ENCODE data around the gene LRTM2. TPM values are rescaled to one million over a fixed set of nuclear protein-coding genes. Genes with fewer than 3 reads are reported as not detected.
A peak's percentile ranks its signal among the peaks of the same experiment; 100 is the strongest.

Gene LRTM2
- total RNA-seq = not detected
- long read RNA-seq = 0 reads

DNA sequence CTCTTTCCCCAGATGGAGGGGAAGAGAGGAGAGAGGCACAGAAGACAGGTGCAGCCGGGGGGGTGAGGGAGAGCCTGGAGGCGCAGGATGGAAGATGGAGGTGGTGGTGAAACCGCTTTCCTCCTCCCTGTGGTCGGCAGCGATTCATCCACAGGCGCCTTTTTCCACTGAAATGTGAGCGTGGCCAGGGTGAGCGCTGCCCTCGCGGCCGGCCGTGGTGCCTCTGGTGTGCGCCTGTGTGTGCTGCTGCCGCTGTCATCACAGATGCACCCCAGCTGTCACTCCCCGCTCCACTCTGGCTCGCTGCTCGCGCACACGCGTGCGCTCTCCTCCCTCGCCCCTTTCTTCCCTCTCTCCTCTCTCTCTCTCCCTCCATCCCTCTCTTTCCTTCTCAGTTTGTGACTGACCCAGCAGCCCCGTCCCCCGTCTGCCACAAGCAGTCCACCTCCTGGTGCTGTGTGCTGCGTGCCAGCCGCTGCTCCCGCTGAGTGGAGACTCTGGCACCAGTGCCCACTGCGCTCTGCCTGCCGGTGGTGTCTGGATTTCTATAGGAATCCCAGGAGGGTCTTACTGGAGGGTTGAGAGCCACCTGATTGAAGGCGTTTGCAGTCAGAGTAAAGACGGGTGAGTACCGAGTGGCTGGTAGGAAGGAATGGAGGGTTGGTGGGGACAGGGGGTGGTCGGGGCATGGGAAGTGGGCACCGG, at the start of gene LRTM2:
Gene LRTM2, plus strand, starts transcription at position 375 of the 705 bp plus-strand sequence. CDS start 7,584 bp downstream, outside the sequence.
- DNase-seq (ENCODE audit: low spot score) = no peak

DNA sequence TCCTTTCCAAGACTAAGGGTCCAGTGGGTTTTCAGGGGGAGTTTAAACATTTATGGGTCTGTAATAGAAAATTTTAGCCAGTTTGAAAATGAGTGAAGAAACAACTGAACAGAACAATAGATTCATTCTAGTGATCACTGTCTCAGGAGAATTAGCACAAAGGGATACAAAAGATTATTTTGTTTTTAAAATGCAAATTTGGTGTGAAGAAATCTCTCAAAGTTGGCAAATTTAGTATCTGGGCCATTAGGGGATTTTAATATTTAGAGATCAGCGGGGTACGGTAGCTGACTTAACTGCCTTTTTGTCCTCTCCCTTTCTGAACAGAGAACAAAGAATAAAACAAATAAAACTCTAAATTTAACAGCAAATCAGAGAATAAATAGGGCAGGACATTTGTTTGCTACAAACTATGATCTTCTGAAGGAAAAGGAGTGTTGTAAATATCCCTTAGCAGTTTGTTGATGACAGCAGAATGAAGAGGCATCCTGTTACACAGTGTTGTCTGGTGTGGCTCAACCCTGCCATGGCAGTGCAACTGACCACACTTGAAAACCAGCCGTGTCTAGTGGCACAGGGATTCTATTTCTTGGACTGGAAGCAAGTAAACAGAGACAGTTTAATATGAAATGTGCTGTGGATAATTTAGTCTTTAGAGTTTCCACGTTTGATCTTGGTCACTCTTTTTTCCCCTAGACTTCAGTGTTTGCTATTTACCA, 46.3 kb upstream of the LRTM2 start:
- DNase-seq (ENCODE audit: low spot score) = no peak

DNA sequence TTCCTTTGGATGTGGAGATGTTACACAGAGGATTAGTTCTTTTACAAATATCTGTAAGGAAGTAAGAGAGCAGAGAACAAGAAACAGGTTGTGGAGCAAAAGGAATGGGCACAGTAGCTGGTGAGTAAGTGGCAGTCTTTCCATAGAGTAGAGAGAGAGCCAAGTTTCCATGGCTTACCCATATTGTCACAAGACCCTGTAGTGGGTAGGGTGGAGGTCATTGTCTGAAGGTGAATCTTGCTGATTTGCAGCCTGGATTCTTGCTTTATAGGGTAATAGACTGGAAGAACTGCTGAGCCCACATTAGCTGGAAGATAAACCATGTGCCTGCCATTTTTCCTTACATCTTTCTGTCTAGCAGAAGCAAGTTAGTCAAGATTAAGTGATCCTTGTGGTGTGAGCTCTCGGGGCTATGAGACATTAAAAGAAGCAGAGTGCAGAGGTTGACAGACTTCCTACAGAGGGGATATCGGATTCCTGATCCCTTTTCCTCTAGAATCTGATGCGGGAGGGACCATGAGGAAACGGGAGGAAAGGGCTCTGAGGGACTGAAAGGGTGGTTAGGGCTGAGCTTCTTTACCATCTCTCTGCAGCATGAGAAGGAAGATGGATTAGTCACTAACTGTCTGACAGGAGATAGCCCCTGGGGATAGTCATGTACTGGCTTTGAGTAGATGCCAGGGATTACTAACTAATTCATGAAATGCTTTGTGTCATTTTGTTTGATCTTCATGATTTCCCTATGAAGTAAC, 44.0 kb upstream of the LRTM2 start:
- no peak for DNase-seq (ENCODE audit: low spot score)

DNA sequence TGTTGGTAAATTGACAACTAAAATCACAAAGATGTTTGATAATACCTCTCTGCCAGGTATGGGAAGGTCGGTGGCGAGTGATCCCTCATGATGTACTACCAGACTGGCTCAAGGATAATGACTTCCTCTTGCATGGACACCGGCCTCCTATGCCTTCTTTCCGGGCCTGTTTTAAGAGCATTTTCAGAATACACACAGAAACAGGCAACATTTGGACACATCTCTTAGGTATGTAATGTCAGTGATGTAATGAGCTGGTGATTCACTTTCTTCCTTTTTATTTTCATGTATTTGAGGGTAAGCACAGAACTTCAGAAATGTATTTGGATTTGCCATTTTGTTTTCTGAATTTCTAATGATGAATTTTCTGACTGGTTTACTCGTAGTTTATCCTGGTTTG, 42.6 kb upstream of the LRTM2 start:
- DNase-seq (ENCODE audit: low spot score) = no peak

DNA sequence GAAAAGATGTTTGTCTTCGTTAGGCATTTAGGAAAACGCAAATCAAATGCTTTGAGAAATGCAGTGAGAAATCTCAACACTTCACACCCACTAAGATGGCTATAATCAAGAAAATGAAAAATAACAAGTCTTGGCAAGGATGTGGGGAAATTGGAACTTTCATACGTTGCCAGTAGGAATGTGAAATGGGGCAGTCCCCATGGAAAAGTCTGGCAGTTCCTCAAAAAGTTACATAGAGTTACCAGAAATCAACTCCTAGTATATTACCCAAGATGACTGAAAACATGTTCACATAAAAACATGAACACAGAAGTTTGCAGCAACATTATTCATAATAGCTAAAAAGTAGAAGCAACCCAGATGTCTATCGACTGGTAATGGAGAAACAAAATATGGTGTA, 41.5 kb upstream of the LRTM2 start:
- no peak for DNase-seq (ENCODE audit: low spot score)

DNA sequence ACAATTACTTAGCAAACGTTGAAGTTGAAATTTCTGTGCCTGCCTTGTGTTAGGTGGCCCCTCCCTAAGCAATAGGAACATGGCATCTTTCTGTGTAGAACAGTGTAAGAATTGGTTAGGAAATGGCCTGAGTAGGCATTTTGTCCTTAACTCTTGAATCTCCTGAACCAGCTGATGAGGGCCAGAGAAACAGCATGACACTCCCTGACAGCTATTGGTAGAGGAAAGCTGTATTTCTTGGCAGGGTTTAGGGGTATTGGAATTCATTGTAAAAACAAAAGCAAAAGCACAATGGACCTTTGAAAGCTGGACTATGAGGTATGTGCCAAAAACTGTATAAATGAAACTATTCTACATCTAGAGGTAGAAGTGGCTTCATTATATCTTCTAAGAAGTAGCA, 40.6 kb upstream of the LRTM2 start:
- DNase-seq (ENCODE audit: low spot score) = no peak

DNA sequence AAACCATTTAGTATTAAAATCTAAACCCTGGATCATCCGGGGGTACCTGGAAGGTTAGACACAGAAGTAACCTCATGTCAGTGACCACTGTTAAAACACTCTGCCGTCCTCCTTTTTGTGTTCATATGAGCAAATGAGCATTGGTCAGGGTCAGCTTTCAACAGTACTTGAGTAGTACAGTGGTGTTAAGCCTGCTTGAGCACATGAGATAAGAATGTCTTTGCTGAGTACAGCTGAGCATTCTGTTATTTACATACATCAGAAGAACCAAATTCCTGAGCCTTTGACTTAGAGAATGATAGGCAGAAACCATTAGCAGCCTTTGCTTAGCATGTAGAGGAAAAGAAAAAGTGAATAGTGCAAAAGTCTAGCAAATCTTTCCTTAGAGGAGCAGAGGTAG, 38.6 kb upstream of the LRTM2 start:
- DNase-seq (ENCODE audit: low spot score) = no peak

DNA sequence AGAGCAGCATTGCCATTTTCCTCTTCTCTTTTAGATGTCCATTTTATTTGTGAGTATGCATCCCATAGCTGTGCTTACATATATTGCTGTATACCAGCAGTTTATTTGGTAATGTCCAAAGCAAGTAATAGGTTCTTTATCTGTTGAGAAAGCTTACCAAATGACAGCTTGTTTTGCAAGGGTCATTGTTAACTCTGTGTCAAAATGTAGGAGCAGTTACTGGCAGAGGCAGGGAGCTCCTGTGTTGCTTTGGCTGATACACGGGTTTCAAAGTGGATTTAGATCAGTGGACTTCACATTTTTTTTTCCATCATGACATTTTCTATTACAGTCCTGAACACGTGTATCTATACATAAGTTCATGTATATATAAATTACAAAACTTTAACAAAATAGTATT, 38.1 kb upstream of the LRTM2 start:
- DNase-seq (ENCODE audit: low spot score) = no peak

DNA sequence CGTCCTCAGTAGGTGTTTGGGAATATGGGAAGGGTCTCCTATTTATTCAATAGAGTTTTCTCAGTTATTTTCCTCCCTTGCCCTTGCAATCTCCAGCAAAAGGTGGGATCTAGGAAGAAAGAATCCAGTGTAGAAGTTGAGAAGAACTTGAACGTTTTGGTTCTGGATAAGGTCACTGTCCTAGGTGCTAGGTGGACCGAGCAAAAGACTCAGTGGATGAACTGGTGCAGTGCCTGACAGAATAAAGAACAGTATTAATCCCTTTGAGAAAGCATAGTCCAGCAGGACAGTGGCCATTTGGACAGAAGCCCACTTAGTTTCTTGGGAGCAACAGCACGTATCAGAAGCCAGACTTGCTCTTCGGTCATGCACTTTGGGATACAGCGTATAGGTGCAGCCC, 32.7 kb upstream of the LRTM2 start:
- no peak for DNase-seq (ENCODE audit: low spot score)

DNA sequence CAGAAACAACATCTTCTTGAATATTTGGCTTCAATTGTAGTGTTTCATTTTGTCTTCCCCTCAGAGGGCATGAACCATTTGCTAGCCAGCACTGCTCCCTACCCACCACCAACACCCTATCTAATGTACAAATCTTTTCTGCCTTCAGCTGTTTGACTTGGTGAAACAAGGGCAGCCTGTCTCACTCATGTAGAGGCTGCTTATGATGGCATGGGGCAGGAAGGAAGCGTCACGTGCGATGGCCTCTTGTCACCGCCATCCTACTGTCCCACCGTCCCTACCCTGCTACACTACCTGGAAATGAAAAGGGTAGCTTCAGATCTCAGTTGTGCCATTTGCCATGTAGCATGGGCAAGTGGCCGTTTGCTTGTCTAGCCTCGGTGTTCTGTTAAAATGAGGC, 29.9 kb upstream of the LRTM2 start:
- DNase-seq (ENCODE audit: low spot score) = no peak

DNA sequence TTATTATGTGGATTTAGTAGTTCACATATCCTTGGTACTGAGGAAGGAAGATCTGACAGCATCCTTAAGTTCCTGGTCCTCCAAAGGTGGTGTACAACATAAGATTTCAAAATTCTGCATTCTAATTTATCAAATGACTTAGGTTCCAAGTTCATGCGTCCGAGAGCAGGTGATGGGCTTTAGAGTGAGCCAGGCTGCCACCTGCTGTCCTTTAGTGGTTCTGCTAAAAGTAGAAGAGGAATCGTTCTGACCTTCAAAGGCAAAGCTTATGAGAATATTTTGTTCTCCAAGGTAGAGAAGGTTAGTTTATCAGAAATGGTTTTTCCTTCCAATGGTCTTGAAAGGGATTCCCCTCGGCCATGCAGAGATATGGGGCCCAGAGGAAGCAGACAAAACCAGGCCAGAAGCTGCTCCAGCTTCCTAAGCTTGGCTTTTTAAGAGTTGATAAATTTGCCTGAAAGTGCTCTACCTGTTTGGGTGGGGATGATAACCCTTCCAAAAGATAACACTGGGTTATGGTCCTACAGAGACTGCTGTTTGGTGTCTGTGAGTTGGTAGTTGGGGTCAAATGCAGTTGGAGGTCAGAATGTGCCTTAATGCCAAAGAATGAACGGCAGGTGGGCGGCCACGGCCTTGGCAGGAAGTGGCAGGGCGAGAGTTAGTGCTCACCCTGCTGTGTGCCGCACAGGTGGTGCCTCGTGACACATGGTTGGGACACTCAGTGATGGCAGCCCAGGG, 29.1 kb upstream of the LRTM2 start:
- no peak for DNase-seq (ENCODE audit: low spot score)

DNA sequence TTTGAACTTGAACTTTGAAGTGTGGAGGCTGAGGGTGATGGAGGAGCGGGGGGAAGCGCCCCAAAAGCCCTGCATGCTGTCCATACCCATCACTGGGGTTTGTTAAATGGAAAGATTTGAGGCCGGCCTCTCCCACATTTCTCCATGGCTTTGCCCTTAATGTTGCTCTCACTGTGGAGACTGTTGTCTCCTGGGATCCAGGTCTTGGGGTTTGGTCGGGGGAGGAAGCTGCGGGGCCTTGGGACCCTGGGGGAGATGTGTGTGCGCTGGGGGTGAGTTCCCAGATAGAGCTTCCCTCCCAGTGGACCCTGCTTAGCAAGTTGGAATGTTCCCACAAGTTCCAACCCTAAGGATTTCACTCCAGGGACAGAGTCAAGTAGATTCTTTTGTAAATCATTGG, 28.0 kb upstream of the LRTM2 start:
- no peak for DNase-seq (ENCODE audit: low spot score)

DNA sequence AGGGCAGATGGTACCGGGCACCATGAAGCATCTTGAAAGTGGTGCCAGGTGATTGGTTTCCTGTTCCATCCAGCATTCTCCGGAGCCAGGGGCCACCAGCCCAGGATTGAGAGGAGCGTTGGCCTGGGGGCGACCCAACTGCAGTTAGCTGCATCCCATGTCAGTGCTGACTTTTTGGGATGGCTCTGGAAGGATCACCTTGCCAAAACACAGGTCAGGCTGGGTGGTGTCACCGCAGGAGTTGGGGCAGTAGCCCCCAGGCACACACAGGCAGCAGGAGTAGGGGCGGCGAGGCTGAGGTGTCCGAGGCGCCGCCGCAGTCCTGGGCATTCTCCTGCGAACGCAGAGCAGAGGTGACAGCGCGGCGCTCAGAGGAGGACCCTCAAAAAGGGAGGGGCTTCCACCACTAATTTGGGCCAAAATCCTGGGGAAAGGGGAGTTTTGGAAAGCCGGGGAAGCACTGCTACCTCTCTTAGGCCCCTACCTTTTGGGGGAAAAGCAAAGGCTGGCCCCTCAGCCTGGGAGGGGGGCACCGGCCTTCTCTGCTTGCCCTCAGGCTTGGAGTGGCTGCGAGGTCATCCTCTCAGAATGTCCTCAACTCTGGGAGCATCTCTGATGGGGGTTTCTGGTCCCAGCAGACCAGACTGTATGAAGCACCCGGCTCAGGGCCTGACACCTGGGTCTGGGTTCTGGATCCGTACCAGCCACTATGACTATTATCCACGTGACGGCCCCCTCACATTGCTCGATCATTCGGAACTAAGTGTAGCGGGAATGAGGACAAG, 26.7 kb upstream of the LRTM2 start:
- no peak for DNase-seq (ENCODE audit: low spot score)

DNA sequence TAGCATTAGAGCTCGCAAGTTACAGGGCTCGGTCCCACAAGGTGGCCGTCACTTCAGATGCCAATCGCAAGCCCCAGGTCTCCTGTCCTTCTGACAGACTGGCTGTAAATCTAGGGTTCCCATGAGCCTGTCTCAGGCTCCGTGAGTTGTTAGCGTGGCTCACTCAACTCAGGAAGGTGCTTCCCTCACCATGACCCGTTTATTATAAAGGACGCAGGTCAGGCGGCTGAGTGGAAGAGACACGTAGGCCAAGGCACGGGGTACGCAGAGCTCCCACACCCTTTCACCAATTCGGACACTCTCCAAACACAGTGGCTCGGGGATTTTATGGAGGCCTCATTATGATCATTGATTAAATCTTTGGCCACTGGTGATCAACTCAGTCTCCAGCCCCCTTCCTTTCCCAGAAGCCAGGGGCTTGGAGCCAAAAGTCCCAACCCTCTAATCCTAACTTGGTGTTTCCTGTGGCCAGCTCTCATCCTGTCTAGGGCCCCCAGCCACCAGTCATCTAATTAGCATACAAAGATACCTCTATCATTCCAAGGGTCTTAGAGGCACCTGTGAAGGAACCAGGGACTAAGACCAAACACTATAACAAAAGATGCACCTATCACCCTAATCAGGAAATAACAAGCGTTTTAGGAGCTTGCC, 25.8 kb upstream of the LRTM2 start:
- no peak for DNase-seq (ENCODE audit: low spot score)

DNA sequence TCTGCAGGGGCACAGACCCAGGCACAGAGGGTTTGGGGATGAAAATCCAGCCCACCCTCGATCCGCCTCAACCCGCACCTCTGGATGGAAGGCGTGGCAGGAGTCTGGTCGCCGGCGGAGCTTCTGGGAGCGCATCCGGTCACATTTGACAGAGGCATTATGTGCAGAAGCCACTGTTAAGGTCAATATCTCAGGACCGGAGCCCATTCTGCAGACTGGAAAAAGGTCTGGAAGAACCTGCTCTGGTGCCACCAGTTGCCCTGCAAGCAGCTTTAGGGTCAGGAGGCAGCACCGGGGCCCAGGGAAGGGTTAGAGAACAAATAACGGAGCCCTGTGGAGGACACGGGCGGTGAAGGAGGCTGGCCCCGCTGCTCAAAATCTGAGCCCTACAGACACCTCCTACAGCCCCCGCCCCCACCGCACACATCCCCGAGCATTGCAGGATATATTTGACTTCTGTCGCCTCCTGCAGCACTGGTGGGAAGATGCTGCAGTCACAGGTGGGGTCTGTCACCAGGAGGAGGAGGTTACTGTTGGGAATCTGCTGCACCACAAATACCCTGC, 25.1 kb upstream of the LRTM2 start:
- DNase-seq (ENCODE audit: low spot score) = no peak

DNA sequence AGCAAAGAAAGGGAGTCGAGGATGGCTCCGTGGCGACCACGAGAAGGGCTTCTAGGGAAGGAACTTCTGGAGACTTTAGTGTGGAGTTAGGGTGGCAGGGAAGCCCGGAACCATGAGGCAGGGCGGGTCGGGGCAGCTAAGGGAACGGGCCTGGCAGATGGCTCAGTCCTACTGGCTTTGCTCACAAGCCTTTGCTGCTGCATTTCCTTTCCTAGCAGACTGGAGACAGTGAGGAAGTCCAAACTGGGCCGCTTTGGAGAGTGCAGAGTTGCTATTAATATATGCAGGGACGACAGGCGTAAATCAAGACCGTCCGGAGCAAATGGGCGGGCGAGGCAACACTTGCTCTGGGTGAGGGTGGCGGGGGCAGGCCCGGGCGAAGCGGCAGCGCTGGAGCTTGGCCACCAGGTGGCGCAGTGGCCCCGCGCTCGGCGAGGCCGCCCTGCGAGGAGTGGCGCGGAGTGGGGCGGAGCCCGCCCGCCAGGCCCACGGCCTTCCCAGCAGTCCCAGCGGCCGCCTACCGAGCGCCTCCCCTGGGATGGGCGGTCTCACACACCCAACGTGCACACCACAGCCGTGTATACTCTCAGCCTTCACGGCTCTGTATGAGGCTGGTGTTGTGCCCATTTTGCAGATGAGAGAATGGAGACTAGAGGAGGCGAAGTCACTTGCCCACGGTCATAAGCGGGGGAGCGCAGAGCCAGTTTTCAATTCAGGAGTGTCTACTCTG, 24.4 kb upstream of the LRTM2 start:
- DNase-seq (ENCODE audit: low spot score) = peak; percentile 99

DNA sequence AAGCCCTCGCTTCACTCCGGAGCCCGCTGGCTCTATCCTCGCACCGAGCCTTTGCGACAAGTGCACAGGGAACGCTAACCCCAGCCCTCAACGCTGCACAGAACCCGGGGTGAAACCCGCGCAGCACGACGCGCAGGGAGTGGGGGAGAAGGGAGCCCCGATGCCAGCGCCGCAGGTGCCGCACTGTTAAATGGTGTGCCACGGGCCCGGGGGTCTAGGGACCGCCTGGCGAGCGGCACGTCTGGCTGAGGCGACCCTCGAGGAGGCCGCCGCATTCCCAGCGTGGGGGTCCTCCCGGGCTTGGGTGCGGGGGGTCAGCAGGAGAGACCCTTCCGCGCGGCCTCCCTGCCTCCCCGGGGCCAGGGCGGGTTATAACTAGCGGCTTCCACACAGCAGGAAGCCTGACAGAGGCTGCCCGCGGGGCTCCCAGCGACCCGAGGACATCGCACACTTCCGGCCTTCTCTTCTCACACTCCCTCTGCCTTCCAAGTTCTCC, 23.8 kb upstream of the LRTM2 start:
- DNase-seq (ENCODE audit: low spot score) = peak; percentile 88

DNA sequence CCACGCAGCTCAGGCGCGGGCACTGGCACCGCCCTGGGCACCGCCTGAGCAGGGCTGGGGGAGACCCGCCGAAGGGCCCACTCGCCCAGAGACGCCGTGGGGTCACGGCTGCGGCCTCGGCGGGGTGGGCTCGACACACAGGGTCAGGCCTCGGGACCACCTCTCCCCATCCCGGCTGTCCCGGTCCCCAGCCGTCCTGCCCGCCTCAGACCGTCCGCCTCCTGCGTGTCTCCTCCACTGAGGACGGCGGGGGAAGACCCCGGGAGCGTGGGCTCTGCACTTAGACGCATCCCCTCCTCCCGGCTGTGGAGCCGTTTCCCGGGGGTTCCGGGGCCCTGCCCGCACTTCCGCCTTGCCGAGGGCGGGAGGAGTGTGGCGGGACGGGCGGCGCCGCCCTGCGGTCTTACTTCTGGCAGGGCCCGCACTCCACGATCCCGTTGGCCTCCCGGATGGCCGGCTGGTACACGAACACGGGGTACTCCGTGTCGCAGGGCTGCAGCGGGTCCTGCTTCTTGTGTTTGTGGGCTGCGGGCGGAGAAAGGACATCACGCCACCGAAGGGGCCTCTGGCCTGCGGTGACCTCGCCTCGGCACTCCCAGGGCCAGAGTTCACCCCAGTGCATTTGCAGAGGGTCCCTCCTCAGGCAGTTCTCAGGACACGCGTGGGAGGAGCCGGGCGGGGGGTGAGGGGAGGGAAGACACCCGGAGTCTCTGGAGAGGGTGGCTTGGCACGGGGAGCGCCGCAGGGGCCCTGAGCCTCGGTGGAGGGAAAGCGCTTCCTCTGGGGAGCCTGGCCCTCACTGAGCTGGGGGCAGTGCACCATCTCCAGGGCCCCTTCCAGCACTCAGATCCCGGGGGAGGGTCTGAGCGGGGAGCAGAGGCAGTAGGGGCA, 23.1 kb upstream of the LRTM2 start:
- DNase-seq (ENCODE audit: low spot score) = peak; percentile 91
